Neutrophil (primary cell): ENCODE measurements around the gene BAHCC1.

Experiments
- H3K27ac ChIP-seq: fragments of 200-600 bp; sonication (generic); 2 replicates; pipeline ENCODE4 v1.5.1; 2016; ENCODE audit warnings: mild to moderate bottlenecking, moderate library complexity
- H3K27me3 ChIP-seq: fragments of 200-600 bp; sonication (generic); 2 replicates; pipeline ENCODE4 v1.6.0; 2016; ENCODE audit warnings: mild to moderate bottlenecking
- H3K36me3 ChIP-seq: fragments of 200-600 bp; sonication (generic); 2 replicates; pipeline ENCODE4 v1.5.1; 2017
- H3K4me1 ChIP-seq, 2 experiments: fragments of 200-600 bp in 1 of 2; sonication (generic) in 1 of 2; 1 replicate in 1 of 2; 2 replicates in 1 of 2; pipeline versions ENCODE4 v1.5.1 to v1.6.1; 2013 to 2016; ENCODE audit warnings: low read depth in 1 of 2, low read length in 1 of 2, mild to moderate bottlenecking in 1 of 2, moderate library complexity in 1 of 2; ENCODE audit not compliant: control insufficient read depth in 1 of 2, insufficient read depth in 1 of 2
- H3K4me3 ChIP-seq, 2 experiments: fragments of 200-600 bp in 1 of 2; sonication (generic) in 1 of 2; 1 replicate in 1 of 2; 2 replicates in 1 of 2; pipeline ENCODE4 v1.5.1; 2013 to 2016; ENCODE audit warnings: low read depth in 1 of 2, low read length in 1 of 2, mild to moderate bottlenecking in 1 of 2, moderate library complexity in 1 of 2
- H3K9me3 ChIP-seq: fragments of 200-600 bp; sonication (generic); 2 replicates; pipeline ENCODE4 v1.5.1; 2016
- TF ChIP-seq, protein P1 (sequence below): fragments of 200-600 bp; sonication (generic); IDR thresholded peaks from 2 replicates; pipeline ENCODE4 v1.5.1; 2016; ENCODE audit warnings: antibody characterized with exemption

BAHCC1 gene

DNA sequence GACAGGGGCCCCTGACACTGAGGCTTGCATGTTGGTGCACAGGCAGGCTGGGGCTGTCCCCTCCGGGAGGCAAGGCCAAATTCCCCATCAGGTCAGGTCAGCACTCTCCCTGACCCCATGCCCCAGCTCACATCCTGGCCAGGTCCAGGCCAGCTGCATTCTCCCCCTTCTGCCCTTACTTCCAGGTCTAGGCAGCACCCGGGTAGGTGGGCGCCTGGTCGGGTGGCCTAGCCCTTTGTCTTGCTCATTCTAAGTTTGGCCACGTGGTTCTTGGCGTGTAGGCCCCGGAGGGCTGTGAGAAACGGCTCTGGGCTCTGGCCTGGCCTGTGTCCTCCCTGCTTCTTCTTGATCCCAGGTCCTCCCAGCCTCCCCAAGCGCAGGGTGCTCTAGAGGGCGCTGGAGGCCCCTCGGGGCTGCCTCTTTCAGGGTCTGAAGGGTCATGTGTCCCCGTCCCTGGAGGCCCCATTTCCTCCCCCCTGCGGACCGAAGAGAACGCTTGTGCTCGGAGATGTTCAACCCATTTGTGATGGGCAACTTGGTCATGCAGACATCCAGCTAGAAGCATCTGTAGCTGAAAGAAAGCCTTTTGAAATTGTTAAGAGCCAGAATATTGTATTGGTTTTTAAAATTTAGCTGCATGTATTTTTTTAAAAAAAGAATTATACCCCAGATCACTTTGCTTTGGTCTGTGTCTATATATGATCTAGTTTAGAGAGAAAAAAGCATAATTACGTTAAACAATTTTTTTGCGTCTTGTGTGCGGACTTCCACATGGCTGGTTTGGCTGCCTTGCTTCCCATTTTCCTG, 6.7 kb downstream of the BAHCC1 start:
- Histone ChIP-seq H3K9me3 (no peaks in the 10 kb centered on the region), H3K4me3 (no peak overlapping the region), H3K27ac (no peak overlapping the region), H3K4me1 (peaks cover 32 to 37% of the 10 kb centered on the region in 2 experiments), H3K27me3 (peaks cover 100% of the 10 kb centered on the region), H3K36me3 (no peaks in the 10 kb centered on the region)
- TF ChIP-seq, protein P1, sequence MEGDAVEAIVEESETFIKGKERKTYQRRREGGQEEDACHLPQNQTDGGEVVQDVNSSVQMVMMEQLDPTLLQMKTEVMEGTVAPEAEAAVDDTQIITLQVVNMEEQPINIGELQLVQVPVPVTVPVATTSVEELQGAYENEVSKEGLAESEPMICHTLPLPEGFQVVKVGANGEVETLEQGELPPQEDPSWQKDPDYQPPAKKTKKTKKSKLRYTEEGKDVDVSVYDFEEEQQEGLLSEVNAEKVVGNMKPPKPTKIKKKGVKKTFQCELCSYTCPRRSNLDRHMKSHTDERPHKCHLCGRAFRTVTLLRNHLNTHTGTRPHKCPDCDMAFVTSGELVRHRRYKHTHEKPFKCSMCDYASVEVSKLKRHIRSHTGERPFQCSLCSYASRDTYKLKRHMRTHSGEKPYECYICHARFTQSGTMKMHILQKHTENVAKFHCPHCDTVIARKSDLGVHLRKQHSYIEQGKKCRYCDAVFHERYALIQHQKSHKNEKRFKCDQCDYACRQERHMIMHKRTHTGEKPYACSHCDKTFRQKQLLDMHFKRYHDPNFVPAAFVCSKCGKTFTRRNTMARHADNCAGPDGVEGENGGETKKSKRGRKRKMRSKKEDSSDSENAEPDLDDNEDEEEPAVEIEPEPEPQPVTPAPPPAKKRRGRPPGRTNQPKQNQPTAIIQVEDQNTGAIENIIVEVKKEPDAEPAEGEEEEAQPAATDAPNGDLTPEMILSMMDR, result no peak

GRCh38 chr17:81402530-81402941, 7.3 kb downstream of the BAHCC1 start:
- no peak overlapping the region for H3K4me3 ChIP-seq
- no peaks in the 10 kb centered on the region for H3K36me3 ChIP-seq
- peaks cover 25 to 31% of the 10 kb centered on the region in 2 experiments for H3K4me1 ChIP-seq
- TF ChIP-seq, protein P1, result no peak
- H3K27me3 ChIP-seq, result peaks cover 100% of the 10 kb centered on the region
- H3K9me3 ChIP-seq, result no peaks in the 10 kb centered on the region
- H3K27ac ChIP-seq, result no peak overlapping the region

GRCh38 chr17:81402981-81403467, 7.8 kb downstream of the BAHCC1 start:
- TF ChIP-seq, protein P1, result no peak
- Histone ChIP-seq H3K36me3 (no peaks in the 10 kb centered on the region), H3K9me3 (no peaks in the 10 kb centered on the region), H3K4me1 (peaks cover 21 to 26% of the 10 kb centered on the region in 2 experiments), H3K27me3 (peaks cover 100% of the 10 kb centered on the region), H3K4me3 (no peak overlapping the region), H3K27ac (no peak overlapping the region)

DNA sequence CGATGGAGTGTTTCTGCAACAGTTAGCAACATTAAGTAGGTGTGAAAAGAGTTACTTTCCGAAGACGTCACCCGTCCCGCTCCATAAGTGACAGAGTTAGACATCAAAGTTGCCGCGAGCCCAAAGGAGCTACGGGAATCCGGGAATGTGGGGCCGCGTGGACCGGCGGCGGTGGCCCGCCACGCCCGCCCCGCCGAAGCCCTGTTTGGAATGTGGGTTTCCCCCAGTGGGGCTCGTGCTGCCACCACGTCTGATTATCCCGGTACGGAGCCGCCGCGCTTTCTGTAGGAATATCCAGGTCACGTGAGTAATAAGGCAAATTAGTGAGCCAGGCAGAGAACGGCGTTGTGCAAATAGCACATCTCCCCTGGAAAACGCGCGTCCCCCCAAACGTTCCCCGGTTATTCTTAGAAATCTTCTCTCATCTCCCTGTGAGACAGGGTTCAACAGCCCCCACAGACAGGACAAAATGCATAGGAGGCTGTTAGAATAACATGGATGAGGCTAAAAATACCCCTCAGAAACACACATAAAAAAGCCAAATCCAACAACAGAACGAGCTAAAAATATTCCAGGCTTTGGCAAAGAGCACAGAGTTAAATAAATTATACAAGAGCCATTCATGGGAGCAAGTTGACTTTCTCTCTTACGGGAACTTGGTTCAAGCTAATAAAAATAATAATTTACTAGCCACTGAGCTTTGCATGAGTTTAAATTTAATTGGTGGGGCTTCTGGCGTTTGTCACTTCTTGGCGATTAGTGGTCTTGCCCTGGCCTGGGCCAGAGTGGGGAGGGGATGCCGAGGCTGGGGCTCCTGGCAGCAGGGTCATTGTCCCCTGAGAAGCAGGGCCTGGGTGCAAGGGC, 8.6 kb downstream of the BAHCC1 start:
- Histone ChIP-seq H3K4me1 (peaks cover 12 to 17% of the 10 kb centered on the region in 2 experiments), H3K27me3 (peaks cover 100% of the 10 kb centered on the region), H3K36me3 (no peaks in the 10 kb centered on the region), H3K27ac (no peak overlapping the region), H3K4me3 (no peak overlapping the region), H3K9me3 (no peaks in the 10 kb centered on the region)
- TF ChIP-seq, protein P1, result no peak

DNA sequence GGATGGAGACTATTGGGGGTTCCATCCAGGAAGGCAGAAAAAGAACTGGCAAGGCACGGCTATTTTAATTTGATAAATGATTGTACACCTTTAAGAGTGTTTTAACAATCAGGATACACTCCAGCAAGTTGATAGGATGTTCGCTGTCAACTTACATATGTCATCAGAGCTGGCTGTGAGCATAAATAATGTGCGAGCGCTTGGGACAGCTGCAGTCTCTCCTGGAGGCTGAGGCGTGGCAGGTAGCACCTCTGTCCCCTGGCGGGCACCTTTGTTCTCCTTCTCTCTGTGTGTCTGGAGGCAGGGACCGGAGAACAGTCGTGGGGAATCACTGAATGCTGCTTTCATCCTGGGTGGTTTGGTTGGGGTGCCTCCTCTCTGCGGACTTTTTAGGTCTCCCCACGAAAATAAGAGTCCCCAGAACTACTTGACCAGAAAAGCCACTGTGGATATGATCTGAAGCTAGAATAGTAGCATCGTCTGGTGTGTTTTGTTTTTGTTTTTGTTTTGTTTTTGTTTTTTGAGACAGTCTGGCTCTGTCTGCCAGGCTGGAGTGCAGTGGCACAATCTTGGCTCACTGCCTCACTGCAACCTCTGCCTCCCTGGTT, 9.4 kb downstream of the BAHCC1 start:
- H3K4me1 ChIP-seq, result peaks cover 10 to 12% of the 10 kb centered on the region in 2 experiments
- no peaks in the 10 kb centered on the region for H3K36me3 ChIP-seq
- H3K27ac ChIP-seq, result no peak overlapping the region
- H3K9me3 ChIP-seq, result no peaks in the 10 kb centered on the region
- no peak overlapping the region for H3K4me3 ChIP-seq
- TF ChIP-seq, protein P1, result no peak
- H3K27me3 ChIP-seq, result peaks cover 100% of the 10 kb centered on the region
